Neural cell (in vitro differentiated cells): ENCODE data around the gene MIS12.

Experiments
- EP300 ChIP-seq: fragments of 450-650 bp; conservative IDR thresholded peaks from 2 replicates; pipeline ENCODE4 v1.6.1; 2014; ENCODE audit warnings: antibody characterized with exemption, mild to moderate bottlenecking, moderate library complexity; ENCODE audit not compliant: poor library complexity, severe bottlenecking
- EZH2 ChIP-seq: fragments of 200-600, 300-800 bp; shearing (Covaris generic), sonication (generic); IDR thresholded peaks from 2 replicates; pipeline ENCODE4 v1.6.1; 2014; ENCODE audit warnings: antibody characterized with exemption, low read length, borderline replicate concordance, mild to moderate bottlenecking; ENCODE audit not compliant: insufficient read depth, poor library complexity, severe bottlenecking
- MXI1 ChIP-seq: fragments of 450-650 bp; conservative IDR thresholded peaks from 2 replicates; pipeline ENCODE4 v1.6.1; 2014; ENCODE audit warnings: antibody characterized with exemption, mild to moderate bottlenecking; ENCODE audit not compliant: poor library complexity, severe bottlenecking
- POLR2AphosphoS5 ChIP-seq: IDR thresholded peaks from 2 replicates; pipeline ENCODE4 v1.6.1; 2012
- REST ChIP-seq: IDR thresholded peaks from 2 replicates; pipeline ENCODE4 v1.6.1; 2012; ENCODE audit warnings: borderline replicate concordance
- SMC3 ChIP-seq: fragments of 450-650 bp; conservative IDR thresholded peaks from 2 replicates; pipeline ENCODE4 v1.6.1; 2014; ENCODE audit warnings: antibody characterized with exemption, mild to moderate bottlenecking, moderate library complexity; ENCODE audit not compliant: poor library complexity
- TAF1 ChIP-seq: IDR thresholded peaks from 2 replicates; pipeline ENCODE4 v1.6.1; 2012; ENCODE audit warnings: low read depth
- TF ChIP-seq, protein P1 (sequence below): fragments of 450-650 bp; IDR thresholded peaks from 2 replicates; pipeline ENCODE4 v1.5.1; 2014; ENCODE audit warnings: antibody characterized with exemption, mild to moderate bottlenecking, moderate library complexity; ENCODE audit not compliant: poor library complexity, severe bottlenecking

DNA sequence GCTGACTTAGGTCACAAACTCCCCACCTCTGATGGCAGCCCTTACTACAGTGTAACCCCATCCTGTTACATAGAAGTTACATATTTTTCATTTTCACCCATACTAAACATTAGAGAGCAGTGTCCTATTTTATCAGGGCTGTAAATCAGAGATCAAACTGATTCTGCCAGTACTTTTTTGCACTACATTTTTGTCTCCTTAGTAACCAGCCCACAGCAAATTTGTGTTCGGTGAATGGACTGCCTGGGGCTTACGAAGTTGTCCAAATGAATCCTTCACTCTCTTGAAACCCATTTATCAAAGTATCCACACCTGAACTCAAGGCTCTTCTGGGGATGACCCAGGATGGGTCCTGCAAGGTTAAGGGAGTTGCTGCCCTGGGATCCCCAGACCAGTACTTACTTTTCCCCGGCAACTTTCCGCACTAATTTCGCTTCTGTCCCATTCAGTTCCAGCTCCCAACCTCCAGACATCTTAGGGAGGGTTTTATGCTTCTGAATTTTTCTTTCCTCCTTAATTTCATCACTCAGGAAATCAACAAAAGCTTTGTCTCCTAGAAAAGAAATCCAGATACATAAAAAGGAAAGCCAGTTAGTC lies 48.5 kb upstream of the MIS12 start:
- TF ChIP-seq, protein P1, sequence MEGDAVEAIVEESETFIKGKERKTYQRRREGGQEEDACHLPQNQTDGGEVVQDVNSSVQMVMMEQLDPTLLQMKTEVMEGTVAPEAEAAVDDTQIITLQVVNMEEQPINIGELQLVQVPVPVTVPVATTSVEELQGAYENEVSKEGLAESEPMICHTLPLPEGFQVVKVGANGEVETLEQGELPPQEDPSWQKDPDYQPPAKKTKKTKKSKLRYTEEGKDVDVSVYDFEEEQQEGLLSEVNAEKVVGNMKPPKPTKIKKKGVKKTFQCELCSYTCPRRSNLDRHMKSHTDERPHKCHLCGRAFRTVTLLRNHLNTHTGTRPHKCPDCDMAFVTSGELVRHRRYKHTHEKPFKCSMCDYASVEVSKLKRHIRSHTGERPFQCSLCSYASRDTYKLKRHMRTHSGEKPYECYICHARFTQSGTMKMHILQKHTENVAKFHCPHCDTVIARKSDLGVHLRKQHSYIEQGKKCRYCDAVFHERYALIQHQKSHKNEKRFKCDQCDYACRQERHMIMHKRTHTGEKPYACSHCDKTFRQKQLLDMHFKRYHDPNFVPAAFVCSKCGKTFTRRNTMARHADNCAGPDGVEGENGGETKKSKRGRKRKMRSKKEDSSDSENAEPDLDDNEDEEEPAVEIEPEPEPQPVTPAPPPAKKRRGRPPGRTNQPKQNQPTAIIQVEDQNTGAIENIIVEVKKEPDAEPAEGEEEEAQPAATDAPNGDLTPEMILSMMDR = no peak
- no peak for TF ChIP-seq POLR2AphosphoS5
- no peak for TF ChIP-seq EZH2
- no peak for TF ChIP-seq REST
- no peak for TF ChIP-seq MXI1
- no peak for TF ChIP-seq TAF1
- TF ChIP-seq EP300 = no peak
- TF ChIP-seq SMC3 = no peak
